Esophagus muscularis mucosa (tissue), 4 donors: ENCODE results near the gene C16orf78.

Source experiments
- EP300 ChIP-seq: sonication (generic); formaldehyde crosslinking; IDR thresholded peaks from one replicate; pipeline ENCODE4 v1.6.1; 2017; ENCODE audit warnings: antibody characterized with exemption
- POLR2A ChIP-seq: fragments of 450-650 bp; IDR thresholded peaks from one replicate; pipeline ENCODE4 v1.6.1; 2017; ENCODE audit warnings: antibody characterized with exemption, moderate library complexity, mild to moderate bottlenecking, low read depth
- POLR2AphosphoS5 ChIP-seq, 2 donors: sonication (generic); formaldehyde crosslinking; IDR thresholded peaks; one replicate each; pipeline ENCODE4 v1.6.1; 2017; ENCODE audit warnings: antibody characterized with exemption in 2 of 2
- TF ChIP-seq, protein P1 (sequence below), 3 experiments: fragments of 200-600 bp in 2 of 3; fragments of 450-650 bp in 1 of 3; sonication (generic) in 2 of 3; IDR thresholded peaks; one replicate each; pipeline ENCODE4 v1.5.1; 2017 to 2019; ENCODE audit warnings: antibody characterized with exemption in 3 of 3, mild to moderate bottlenecking in 2 of 3, moderate library complexity in 1 of 3

DNA sequence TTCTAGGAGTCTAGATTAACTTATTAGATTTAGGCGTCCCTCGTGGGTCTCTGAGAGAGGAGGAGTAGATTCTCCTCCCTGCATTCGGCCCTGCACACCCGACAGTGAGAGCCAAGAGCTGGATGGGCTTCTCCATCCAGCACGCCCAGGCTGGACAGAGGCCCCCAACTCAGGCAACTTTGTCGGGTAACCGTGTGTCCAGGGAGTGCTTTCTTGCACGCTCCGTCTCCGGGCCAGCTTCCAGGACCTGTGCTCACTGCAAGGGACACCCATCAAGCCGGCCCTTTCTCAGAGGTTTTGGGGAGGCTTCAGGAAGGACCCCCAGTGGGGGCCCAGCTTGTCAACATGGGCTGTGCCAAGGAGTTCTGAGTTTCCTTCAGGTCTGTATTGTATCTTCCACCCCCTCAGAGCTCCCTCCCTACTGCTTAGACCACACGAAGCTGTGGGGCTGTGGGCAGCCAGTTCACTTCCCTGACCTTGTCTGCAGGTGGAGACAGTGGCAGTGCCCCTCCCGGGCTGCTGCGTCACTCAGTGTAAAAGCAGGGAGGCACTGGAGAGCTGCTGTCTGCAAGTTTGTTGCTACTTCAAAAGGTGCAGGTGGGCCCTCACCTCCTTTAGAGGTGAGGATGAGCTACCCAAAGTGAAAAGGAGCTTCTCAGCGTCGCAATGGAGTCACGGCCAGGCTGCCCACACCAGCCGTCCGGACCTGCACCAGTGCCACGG, 24.0 kb upstream of the C16orf78 start:
- TF ChIP-seq, protein P1, sequence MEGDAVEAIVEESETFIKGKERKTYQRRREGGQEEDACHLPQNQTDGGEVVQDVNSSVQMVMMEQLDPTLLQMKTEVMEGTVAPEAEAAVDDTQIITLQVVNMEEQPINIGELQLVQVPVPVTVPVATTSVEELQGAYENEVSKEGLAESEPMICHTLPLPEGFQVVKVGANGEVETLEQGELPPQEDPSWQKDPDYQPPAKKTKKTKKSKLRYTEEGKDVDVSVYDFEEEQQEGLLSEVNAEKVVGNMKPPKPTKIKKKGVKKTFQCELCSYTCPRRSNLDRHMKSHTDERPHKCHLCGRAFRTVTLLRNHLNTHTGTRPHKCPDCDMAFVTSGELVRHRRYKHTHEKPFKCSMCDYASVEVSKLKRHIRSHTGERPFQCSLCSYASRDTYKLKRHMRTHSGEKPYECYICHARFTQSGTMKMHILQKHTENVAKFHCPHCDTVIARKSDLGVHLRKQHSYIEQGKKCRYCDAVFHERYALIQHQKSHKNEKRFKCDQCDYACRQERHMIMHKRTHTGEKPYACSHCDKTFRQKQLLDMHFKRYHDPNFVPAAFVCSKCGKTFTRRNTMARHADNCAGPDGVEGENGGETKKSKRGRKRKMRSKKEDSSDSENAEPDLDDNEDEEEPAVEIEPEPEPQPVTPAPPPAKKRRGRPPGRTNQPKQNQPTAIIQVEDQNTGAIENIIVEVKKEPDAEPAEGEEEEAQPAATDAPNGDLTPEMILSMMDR (IDR thresholded peaks at IDR 0.05) = no peak
- TF ChIP-seq POLR2A (no peak), POLR2AphosphoS5 (IDR thresholded peaks at IDR 0.05) (no peak), EP300 (no peak)
